ENCODE results near the gene SPCS3.

SPCS3 gene

GRCh38 chr4:176367771-176368465 lies 48.2 kb downstream of the SPCS3 start:
- DNase-seq (ENCODE audit: low read depth), result no peak
- no peak for TF ChIP-seq POLR2A (IDR thresholded peaks at IDR 0.05; ENCODE audit: extremely low read depth, insufficient read length)
- no peak for TF ChIP-seq MYC (IDR thresholded peaks at IDR 0.05; ENCODE audit: low read depth, low read length)
- TF ChIP-seq, protein P1, sequence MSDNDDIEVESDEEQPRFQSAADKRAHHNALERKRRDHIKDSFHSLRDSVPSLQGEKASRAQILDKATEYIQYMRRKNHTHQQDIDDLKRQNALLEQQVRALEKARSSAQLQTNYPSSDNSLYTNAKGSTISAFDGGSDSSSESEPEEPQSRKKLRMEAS (IDR thresholded peaks at IDR 0.05; ENCODE audit: low read depth, low read length), result no peak
- no peak for TF ChIP-seq CTCF (IDR thresholded peaks at IDR 0.05; ENCODE audit: low read depth, low read length)
- H3K4me3 ChIP-seq (ENCODE audit: low read depth, low read length), result no peak overlapping the region

- TF ChIP-seq POLR2A (IDR thresholded peaks at IDR 0.05; ENCODE audit: extremely low read depth, insufficient read length) (no peak), MYC (IDR thresholded peaks at IDR 0.05; ENCODE audit: low read depth, low read length) (no peak), CTCF (IDR thresholded peaks at IDR 0.05; ENCODE audit: low read depth, low read length) (peak; percentile 20)
- TF ChIP-seq, protein P1 (IDR thresholded peaks at IDR 0.05; ENCODE audit: low read depth, low read length), result no peak
- peak; percentile 23 for DNase-seq (ENCODE audit: low read depth)
Measured at GRCh38 chr4:176376032-176376614, 56.4 kb downstream of the SPCS3 start.

GRCh38 chr4:176377780-176378179 lies 58.0 kb downstream of the SPCS3 start:
- H3K4me3 ChIP-seq (ENCODE audit: low read depth, low read length), result no peak overlapping the region
- DNase-seq (ENCODE audit: low read depth), result peak; percentile 10
- TF ChIP-seq MYC (IDR thresholded peaks at IDR 0.05; ENCODE audit: low read depth, low read length), result no peak
- no peak for TF ChIP-seq CTCF (IDR thresholded peaks at IDR 0.05; ENCODE audit: low read depth, low read length)
- no peak for TF ChIP-seq POLR2A (IDR thresholded peaks at IDR 0.05; ENCODE audit: extremely low read depth, insufficient read length)
- TF ChIP-seq, protein P1 (IDR thresholded peaks at IDR 0.05; ENCODE audit: low read depth, low read length), result no peak

More at GRCh38 chr4:176376032-176376614, 56.4 kb downstream of the SPCS3 start:
- H3K4me3 ChIP-seq (ENCODE audit: low read depth, low read length), result no peak overlapping the region

- DNase-seq (ENCODE audit: low read depth), result no peak
- TF ChIP-seq CTCF (IDR thresholded peaks at IDR 0.05; ENCODE audit: low read depth, low read length) (no peak), MYC (IDR thresholded peaks at IDR 0.05; ENCODE audit: low read depth, low read length) (no peak), POLR2A (IDR thresholded peaks at IDR 0.05; ENCODE audit: extremely low read depth, insufficient read length) (no peak)
- TF ChIP-seq, protein P1 (IDR thresholded peaks at IDR 0.05; ENCODE audit: low read depth, low read length), result no peak
- no peak overlapping the region for H3K4me3 ChIP-seq (ENCODE audit: low read depth, low read length)
Measured at GRCh38 chr4:176380352-176381157, 60.8 kb downstream of the SPCS3 start.
